ENCODE results near the gene AZIN2. TPM values are rescaled to one million over a fixed set of nuclear protein-coding genes. Genes with fewer than 3 reads are reported as not detected.
"Not testable (repeated sequence)": the region's sequence is repeated elsewhere in the genome, so short reads cannot be mapped to it uniquely, and the experiment has no call there.

AZIN2 gene
- polyA plus RNA-seq (ENCODE audit: insufficient read length in 4 of 4) = 1 to 10 TPM; 6.6 to 8.9 (median 8.4) TPM

DNA sequence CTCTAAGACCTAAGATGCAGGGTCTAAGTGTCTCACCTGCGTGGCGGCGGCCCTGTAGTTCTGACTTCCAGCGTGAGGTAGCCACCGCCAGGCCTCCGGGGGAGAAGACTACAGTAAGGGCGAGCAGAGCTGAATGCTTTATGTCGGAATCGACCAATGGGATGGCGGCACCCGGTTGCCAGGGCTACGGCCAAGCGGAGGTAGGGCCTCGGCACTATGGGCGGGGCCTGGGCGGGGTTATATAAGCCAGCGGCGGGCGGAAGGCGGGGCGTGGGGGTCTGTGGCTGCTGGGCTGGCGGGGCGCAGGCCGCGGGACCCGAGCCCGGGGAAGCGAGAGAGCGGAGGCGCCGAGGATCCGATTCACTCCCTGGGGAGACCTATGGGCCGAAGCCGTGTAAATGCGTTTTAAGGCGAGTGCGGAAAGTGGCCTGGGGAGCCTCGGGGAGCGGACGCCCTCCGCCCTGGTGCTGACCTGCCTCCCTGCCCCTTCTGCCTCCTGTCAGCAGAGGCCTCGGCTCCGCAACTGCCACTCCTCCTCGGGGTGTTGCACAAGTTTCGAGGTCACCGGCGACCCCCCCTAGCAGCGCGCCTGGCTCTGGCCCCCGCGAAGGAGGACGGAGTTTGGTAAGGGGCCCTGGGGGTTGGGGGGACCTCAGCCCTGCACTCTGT, at the start of gene AZIN2:
AZIN2 (plus strand) TSS at position 269 of the 669 bp plus-strand sequence. CDS start 1,097 bp downstream, outside the sequence.
- peak; percentile 81 to 91 (median 85) for DNase-seq (ENCODE audit: low read depth in 4 of 4, low spot score in 2 of 4)

GRCh38 chr1:33031506-33031905, 49.4 kb upstream of the AZIN2 start:
- DNase-seq (ENCODE audit: low read depth in 4 of 4, low spot score in 2 of 4) = no peak

DNA sequence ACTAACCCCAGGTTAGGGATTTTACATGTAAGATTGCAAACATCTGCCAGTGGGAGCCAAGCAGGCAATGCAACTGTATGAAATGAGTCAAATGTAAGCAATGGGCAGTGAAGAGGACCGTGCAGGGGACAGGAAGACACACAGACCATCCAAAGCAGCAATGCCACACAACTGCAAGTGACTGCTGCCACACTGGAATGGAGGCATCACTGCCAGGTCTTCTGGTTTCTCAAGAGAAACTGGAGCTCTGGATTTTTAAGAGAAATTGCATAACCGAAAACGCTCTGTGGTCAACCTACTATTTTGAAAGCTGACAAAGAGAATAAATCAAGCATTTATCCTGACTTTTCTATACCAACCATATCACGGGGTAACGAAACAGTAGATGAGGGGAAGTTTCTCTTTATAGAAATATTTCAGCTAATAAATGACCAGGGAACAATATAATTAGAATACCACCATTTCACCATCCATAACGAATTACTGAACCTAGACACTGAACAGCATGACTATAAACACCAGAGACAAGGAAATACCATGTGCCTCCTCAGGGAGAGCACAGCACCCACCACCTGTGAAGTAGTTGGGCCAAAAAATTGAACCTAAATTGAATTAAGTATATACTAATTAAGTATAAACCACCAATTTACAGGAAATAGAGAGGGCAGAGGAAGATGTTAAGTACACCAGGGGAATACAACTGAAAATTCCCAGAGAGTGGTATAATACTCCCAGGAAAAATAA, 48.7 kb upstream of the AZIN2 start:
- no peak for DNase-seq (ENCODE audit: low read depth in 4 of 4, low spot score in 2 of 4)

DNA sequence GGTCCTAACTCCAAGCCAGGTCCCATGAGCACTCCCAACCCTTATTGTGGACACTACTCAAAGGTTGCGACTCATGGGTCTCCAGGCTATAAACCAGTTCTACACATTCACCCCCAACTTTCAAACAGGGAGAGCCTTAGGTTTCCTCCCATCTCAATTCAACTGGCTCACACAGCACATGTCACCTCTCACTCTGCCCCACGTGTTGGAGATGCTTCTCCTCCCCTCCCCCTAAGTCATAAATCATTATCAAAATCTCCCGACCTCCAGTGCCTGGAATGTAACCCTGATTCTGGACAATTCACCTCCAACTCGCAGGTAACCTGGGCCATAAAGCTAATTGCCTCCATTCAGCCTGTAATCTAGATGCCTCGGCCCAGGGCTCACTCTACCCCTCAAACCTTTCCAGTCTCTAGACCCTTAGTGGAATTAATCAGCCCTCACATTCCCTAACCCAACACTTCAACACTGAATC, 44.9 kb upstream of the AZIN2 start:
- DNase-seq (ENCODE audit: low read depth in 4 of 4, low spot score in 2 of 4) = peak in 1 of 4 donors; percentile 29

GRCh38 chr1:33036526-33037503, 44.1 kb upstream of the AZIN2 start, which contains the start of gene AK2:
Gene AK2 (minus strand): TSS chr1:33036883. CDS start chr1:33036828, 55 bp downstream.
- peak; percentile 78 to 92 (median 88) for DNase-seq (ENCODE audit: low read depth in 4 of 4, low spot score in 2 of 4)

DNA sequence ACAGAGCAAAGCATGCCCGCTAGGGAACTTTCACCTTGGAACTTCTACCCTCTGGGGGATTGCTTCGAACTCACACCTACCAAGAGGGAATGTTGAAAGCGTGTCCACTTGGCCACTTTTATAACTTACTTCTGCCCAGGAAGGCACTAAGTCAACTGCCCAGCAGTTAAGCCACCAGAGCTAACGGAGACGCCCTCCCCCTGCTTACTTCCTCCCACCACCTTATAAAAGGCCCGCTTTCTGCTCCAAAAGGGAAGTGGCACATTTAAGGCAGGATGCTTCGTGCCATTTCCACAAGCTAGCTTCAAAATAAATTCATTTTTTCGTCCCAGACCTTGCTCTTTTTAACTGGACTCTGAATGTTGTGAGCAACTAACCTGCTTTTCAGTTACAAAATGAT, 41.1 kb upstream of the AZIN2 start:
- DNase-seq (ENCODE audit: low read depth in 4 of 4, low spot score in 2 of 4) = no peak

DNA sequence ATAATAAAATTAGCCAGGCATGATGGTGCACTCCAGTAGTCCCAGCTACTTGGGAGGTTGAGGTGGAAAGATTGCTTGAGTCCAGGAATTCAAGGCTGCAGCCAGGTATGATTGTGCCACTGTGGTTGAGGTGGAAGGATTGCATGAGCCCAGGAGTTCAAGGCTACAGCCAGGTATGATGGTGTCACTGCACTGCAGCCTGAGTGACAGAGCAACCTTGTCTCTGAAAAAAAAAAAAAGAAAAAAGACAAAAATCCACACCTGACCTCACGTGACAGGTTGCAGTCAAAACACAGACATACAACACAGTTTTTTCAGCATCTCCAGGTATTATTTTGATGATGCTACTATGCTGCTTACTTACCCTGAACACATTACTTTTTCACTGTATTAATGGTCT, 39.9 kb upstream of the AZIN2 start:
- no peak for DNase-seq (ENCODE audit: low read depth in 4 of 4, low spot score in 2 of 4)

DNA sequence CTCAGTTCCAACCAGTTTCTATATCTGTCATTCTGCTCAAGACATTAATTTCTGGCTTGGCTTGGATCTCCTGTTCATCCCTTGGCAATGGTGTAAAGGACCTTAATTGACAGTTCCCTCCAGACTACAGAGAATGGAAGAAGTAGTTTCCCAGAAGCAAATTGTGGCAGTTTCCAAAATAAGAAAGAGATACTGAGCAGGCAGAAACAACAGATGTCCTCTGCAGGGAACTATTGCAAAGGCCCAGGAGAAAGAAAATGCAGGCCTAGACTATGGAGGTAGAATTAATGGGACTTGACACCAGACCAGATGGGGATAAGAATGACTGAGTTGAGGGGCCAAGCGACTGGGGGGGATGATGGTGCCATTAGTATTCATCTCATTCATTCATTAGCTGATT, 38.1 kb upstream of the AZIN2 start:
- DNase-seq (ENCODE audit: low read depth in 4 of 4, low spot score in 2 of 4) = no peak

DNA sequence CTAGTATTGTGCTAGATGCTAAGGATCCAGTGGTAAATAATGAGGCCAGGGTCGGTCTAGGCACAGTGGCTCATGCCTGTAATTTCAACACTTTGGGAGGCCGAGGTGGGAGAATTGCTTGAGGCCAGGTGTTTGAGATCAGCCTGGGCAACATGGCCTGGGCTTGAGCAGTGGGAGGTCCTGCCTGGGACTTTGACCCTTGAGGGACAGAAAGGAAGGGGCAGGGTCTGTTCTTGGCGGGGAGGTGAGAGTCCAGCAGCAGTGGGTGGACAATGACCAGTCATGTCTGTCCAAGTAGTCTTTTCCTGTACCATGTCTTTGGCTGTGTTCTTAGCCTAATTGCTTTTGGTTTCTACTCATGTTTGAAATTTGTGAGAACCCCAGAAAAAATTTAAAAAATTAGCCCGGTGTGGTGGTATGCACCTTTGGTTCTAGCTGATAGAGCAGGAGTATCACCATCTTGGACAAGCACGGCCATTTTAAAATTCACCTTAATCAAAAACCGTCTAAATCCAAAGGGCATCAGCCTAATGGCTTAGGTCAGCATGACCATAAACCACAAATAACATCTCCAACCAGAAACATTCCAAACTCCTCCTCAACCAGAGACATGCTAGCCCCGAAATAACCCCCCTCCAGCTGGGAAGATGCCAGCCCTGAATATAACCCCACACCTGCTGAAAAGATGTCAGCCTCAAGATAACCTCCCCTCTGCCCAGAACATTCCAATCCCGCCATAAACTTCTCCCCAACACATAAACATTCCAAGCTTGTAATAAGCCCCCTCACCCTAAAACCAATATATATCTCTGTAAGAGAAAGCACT, 37.5 kb upstream of the AZIN2 start:
- no peak for DNase-seq (ENCODE audit: low read depth in 4 of 4, low spot score in 2 of 4)

GRCh38 chr1:33045246-33045645, 35.7 kb upstream of the AZIN2 start:
- no peak for DNase-seq (ENCODE audit: low read depth in 4 of 4, low spot score in 2 of 4)

DNA sequence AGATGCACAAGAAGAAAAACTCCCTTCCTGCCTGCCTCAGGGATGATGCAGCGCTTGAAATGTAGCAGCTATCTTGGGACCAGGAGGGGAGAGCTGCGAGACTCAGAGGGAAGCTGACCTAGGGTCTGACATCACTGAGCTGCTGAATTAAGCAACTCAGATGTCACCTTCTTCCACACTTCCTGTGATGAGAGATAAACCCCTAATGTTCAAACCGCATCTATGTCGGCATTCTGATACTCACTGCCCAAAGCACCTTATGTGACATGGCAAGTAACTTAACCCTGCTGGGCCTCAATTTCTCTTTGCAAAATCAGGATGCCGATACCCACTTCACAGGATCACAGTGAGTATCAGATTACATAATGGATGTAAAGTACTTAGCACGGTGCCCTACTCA, 35.1 kb upstream of the AZIN2 start:
- no peak for DNase-seq (ENCODE audit: low read depth in 4 of 4, low spot score in 2 of 4)

GRCh38 chr1:33046234-33046633, 34.7 kb upstream of the AZIN2 start:
- not testable (repeated sequence) for DNase-seq (ENCODE audit: low read depth in 4 of 4, low spot score in 2 of 4)

DNA sequence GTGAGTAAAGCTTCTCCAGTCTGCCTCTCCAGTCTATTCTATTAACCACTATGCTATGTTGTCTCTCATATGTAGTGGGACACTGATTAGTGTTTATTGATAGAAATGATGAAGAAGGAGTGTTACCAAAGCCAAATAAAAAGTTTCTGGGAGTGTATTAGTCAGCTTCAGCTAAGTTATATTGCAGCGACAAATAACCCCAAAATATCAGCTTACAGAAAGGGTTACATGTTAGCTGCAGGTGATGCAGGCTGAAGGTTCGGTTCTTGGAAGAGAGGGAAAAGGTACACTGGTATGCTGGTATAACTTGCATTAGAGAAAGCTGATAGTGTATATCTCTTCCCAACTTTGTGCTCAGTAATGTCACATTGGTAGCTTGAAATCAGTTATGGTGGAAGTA, 33.7 kb upstream of the AZIN2 start:
- DNase-seq (ENCODE audit: low read depth in 4 of 4, low spot score in 2 of 4) = no peak

DNA sequence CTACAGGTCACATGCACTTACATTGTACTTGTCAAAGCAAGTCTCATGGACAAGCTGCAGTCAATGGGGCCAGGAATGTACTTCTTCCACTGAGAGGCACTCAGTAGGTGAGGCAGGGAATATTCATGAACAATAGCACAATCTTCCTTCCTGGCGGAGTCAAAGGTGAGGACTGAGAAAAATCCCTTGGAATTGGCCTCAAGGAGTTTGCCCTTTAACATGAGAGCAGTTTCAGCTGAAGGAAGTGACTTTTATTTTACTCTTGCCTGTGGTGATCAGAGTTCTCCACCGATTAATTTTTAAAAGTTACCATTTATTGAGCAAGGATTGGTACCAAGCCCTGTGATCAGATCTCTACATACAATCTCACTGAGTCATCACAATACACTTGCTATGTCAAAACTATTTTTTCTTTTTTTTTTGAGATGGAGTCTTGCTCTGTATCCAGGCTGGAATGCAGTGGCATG, 33.1 kb upstream of the AZIN2 start:
- DNase-seq (ENCODE audit: low read depth in 4 of 4, low spot score in 2 of 4) = no peak

DNA sequence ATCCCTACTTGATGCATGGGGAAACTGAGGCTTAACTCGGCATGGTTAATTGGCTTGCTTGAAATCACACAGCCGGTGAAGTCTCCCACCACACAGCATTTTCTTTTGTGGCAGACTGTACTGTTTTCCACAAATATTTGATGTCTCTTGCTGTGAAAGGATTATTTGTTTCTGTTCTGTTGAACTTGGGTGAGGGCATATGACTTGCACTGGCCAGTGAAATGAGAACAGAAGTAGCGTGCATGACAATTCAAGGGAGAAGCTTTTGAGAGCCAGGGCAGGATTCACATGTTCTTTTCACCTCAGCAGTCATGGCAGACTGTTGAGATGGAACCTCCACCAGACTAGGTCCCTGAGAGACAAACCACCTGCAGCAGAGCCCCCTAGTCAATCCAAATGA, 32.5 kb upstream of the AZIN2 start:
- no peak for DNase-seq (ENCODE audit: low read depth in 4 of 4, low spot score in 2 of 4)

DNA sequence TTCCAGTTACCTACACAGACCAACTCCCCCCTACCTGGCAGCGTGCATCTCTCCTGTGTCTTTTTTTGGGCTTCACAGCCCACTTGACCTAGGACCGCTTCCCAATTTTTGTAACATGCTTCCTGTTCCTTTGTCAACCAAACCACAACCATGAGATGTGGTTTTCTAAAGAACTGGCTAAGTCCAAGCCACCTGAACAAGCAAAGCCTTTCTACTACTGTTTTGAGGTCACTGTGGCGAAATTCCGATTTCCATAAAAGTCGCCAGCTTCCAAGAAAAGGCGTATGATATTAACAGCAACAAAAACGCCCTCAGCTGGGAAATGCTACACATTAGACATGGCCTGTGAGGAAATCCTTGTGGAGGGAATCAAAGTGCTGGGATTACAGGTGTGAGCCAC, 31.6 kb upstream of the AZIN2 start:
- no peak for DNase-seq (ENCODE audit: low read depth in 4 of 4, low spot score in 2 of 4)

DNA sequence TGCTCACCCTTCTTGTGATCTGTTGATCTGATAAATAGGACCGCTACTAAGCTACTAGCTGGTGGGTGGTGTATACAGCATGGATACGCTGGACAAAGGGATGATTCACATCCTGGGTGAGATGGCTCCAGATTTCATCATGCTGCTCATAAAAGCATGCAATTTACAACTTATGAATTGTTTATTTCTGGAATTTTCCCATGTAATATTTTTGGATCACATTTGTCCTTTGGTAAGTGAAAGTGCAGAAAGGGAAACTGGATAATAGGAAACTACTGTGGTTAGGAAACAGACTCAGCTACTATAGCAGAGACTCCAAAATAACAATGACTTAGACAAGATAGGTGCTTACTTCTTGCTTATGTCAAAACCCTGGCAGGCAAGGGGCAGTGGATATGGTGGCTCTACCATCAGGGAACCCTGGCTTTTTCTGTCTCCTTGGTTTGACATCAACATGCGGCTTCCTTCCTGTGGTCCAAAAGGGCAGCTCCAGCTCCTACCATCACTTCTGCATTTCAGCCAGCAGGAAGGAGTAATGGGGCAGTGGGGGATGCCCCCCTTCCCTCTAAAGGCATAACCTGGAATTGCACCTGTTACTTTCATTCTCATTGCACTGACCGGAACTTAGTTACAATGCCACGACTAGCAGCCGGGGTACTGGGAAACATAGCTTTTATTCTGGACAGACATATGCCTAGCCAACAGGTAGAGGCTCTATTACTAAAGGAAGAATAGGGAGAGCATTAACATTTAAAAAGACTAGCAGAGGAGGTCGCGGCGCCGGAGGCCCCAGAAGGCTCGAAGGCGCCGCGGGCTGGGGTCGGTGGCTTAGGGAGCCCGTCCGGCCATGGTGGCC, 30.5 kb upstream of the AZIN2 start:
- DNase-seq (ENCODE audit: low read depth in 4 of 4, low spot score in 2 of 4) = no peak

GRCh38 chr1:33055210-33056008, 25.5 kb upstream of the AZIN2 start:
- DNase-seq (ENCODE audit: low read depth in 4 of 4, low spot score in 2 of 4) = peak in 3 of 4 donors; percentile 46 to 73 (median 46)
